ENCODE measurements around the gene CNN2. TPM values are rescaled to one million over a fixed set of nuclear protein-coding genes. Genes with fewer than 3 reads are reported as not detected.

The CNN2 gene
- 285 and 314 TPM in 2 replicates for total RNA-seq

- no peak for TF ChIP-seq CTCF (IDR thresholded peaks at IDR 0.05; ENCODE audit: insufficient read depth, low read length, poor library complexity, severe bottlenecking)
- Histone ChIP-seq H3K27me3 (ENCODE audit: control insufficient read depth, insufficient read depth, low read length) (no peaks in the 10 kb centered on the region), H3K4me3 (ENCODE audit: low read depth, low read length) (peak within 1 kb of the TSS; percentile 97), H3K36me3 (ENCODE audit: control insufficient read depth, insufficient read depth, low read length) (peaks cover 2% of the 10 kb centered on the region)
- DNase-seq (ENCODE audit: low read depth): no peak
These were observed at the start of gene CNN2 for GRCh38 chr19:1025960-1026782. CNN2 (plus strand) TSS chr19:1026608; CDS start chr19:1026662, 54 bp downstream.

- H3K4me3 ChIP-seq (ENCODE audit: low read depth, low read length): no peak overlapping the region
- no peak for TF ChIP-seq CTCF (IDR thresholded peaks at IDR 0.05; ENCODE audit: insufficient read depth, low read length, poor library complexity, severe bottlenecking)
- DNase-seq (ENCODE audit: low read depth): no peak
- H3K27me3 ChIP-seq (ENCODE audit: control insufficient read depth, insufficient read depth, low read length): no peaks in the 10 kb centered on the region
- no peaks in the 10 kb centered on the region for H3K36me3 ChIP-seq (ENCODE audit: control insufficient read depth, insufficient read depth, low read length)
These were observed 49.3 kb upstream of the CNN2 start for GRCh38 chr19:977058-977464.

- H3K36me3 ChIP-seq (ENCODE audit: control insufficient read depth, insufficient read depth, low read length): no peaks in the 10 kb centered on the region
- no peak for DNase-seq (ENCODE audit: low read depth)
- no peak overlapping the region for H3K4me3 ChIP-seq (ENCODE audit: low read depth, low read length)
- no peaks in the 10 kb centered on the region for H3K27me3 ChIP-seq (ENCODE audit: control insufficient read depth, insufficient read depth, low read length)
- no peak for TF ChIP-seq CTCF (IDR thresholded peaks at IDR 0.05; ENCODE audit: insufficient read depth, low read length, poor library complexity, severe bottlenecking)
These were observed 47.1 kb upstream of the CNN2 start for GRCh38 chr19:979318-979741.

- no peak for TF ChIP-seq CTCF (IDR thresholded peaks at IDR 0.05; ENCODE audit: insufficient read depth, low read length, poor library complexity, severe bottlenecking)
- no peak overlapping the region for H3K4me3 ChIP-seq (ENCODE audit: low read depth, low read length)
- H3K36me3 ChIP-seq (ENCODE audit: control insufficient read depth, insufficient read depth, low read length): no peaks in the 10 kb centered on the region
- DNase-seq (ENCODE audit: low read depth): no peak
- H3K27me3 ChIP-seq (ENCODE audit: control insufficient read depth, insufficient read depth, low read length): no peaks in the 10 kb centered on the region
These were observed 46.0 kb upstream of the CNN2 start for GRCh38 chr19:980133-980998.

GRCh38 chr19:982567-983170 is 43.7 kb upstream of the CNN2 start:
- H3K36me3 ChIP-seq (ENCODE audit: control insufficient read depth, insufficient read depth, low read length): no peaks in the 10 kb centered on the region
- H3K27me3 ChIP-seq (ENCODE audit: control insufficient read depth, insufficient read depth, low read length): no peaks in the 10 kb centered on the region
- no peak for TF ChIP-seq CTCF (IDR thresholded peaks at IDR 0.05; ENCODE audit: insufficient read depth, low read length, poor library complexity, severe bottlenecking)
- DNase-seq (ENCODE audit: low read depth): no peak
- peak overlapping the region; percentile 29 for H3K4me3 ChIP-seq (ENCODE audit: low read depth, low read length)

All from kidney epithelial cell (primary cell).